ENCODE results near the gene SLC4A1. TPM values are rescaled to one million over a fixed set of nuclear protein-coding genes. Genes with fewer than 3 reads are reported as not detected.

The SLC4A1 gene
- total RNA-seq, 1 experiment from 2014 or later, result not detected

DNA sequence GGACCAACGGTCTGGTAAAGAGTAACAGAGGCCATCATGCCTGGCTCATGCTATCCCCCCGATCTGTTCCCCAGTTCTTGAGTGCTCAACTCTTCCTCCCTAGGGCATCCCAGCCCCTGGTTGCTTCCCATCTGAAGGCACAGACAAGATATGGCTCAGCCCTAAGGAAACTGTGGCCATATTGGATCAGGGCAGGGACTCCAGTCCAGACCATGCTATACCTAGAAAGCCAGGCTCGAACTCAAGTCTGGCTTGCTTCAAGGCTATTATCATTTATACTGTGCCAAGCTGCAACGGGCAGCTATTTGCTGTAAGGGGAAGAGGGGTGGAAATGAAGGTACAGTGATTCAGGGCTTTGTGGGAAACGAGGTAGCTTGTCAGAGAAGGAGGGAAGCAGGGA is 51.2 kb downstream of the SLC4A1 start:
- Mint-ChIP-seq H3K27me3 (ENCODE audit: low read depth) (no peaks in the 10 kb centered on the region), H3K36me3 (peaks cover 41% of the 10 kb centered on the region), H3K9me3 (no peaks in the 10 kb centered on the region), H3K4me3 (peak overlapping the region; percentile 82), H3K4me1 (peaks cover 14% of the 10 kb centered on the region), H3K27ac (0 out of 2 replicates have a peak overlapping the region, but pooled peaks have one; percentile 7)
- ChIA-PET POLR2A (no interaction called here), CTCF (interaction anchor here (0.7 to 2.5 kb wide), 3 partner anchors 13 to 139 kb away, joined by 3 to 12 read pairs (median 7); partner anchors contain the start of gene GRN)
- TF ChIP-seq, protein P1, sequence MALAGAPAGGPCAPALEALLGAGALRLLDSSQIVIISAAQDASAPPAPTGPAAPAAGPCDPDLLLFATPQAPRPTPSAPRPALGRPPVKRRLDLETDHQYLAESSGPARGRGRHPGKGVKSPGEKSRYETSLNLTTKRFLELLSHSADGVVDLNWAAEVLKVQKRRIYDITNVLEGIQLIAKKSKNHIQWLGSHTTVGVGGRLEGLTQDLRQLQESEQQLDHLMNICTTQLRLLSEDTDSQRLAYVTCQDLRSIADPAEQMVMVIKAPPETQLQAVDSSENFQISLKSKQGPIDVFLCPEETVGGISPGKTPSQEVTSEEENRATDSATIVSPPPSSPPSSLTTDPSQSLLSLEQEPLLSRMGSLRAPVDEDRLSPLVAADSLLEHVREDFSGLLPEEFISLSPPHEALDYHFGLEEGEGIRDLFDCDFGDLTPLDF (CRISPR knock-in tag; IDR thresholded peaks at IDR 0.05), result no peak
- TF ChIP-seq, protein P2, sequence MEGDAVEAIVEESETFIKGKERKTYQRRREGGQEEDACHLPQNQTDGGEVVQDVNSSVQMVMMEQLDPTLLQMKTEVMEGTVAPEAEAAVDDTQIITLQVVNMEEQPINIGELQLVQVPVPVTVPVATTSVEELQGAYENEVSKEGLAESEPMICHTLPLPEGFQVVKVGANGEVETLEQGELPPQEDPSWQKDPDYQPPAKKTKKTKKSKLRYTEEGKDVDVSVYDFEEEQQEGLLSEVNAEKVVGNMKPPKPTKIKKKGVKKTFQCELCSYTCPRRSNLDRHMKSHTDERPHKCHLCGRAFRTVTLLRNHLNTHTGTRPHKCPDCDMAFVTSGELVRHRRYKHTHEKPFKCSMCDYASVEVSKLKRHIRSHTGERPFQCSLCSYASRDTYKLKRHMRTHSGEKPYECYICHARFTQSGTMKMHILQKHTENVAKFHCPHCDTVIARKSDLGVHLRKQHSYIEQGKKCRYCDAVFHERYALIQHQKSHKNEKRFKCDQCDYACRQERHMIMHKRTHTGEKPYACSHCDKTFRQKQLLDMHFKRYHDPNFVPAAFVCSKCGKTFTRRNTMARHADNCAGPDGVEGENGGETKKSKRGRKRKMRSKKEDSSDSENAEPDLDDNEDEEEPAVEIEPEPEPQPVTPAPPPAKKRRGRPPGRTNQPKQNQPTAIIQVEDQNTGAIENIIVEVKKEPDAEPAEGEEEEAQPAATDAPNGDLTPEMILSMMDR (IDR thresholded peaks at IDR 0.05), result no peak
- TF ChIP-seq SP1 (CRISPR knock-in tag; conservative IDR thresholded peaks at IDR 0.05) (no peak), CREB1 (CRISPR knock-in tag; IDR thresholded peaks at IDR 0.05) (no peak)
- ATAC-seq (no peak), DNase-seq (ENCODE audit: low spot score) (no peak)

DNA sequence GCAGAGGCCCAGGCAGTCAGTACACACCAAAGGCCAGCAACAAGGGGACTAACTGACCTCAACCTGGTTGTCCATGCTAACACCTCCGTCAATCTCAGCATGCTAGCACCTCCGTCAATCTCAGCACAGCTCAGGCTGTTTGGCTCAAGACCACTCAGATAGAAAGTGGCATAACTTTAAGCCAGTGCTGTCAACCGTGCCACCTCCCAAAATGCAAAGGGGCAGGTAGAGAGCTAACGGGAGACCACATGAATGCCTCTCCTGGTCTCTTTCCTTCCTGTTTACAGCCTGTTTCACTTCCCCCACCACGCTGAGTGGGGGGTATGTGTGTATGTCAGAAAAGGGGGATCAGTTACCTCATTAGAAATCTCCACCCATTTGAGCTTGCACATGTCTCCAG is 51.8 kb downstream of the SLC4A1 start:
- peaks cover 46% of the 10 kb centered on the region for H3K36me3 Mint-ChIP-seq

DNA sequence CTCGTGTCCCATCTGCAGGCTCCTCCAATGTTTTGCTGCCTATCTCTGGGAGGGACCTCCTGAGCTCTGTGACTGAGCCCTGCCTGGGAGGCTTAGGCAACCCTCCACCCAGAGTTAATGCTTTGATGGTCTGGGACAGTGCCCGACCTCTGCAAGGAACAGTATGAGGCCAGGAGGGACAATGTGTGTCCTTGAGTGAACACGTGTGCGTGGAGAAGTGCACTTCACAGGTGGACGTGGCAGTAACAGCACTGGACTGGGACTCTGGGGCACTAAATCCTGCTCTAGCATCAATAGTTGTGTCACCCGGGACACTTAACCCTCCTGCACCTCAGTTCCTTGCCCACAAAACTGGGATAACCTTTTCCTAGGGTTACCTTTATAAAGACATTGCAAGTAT is 53.0 kb downstream of the SLC4A1 start:
- Mint-ChIP-seq H3K4me1 (peaks cover 21% of the 10 kb centered on the region), H3K36me3 (peaks cover 50% of the 10 kb centered on the region), H3K27me3 (ENCODE audit: low read depth) (no peaks in the 10 kb centered on the region), H3K4me3 (no peak overlapping the region), H3K9me3 (no peaks in the 10 kb centered on the region), H3K27ac (no peak overlapping the region)
- TF ChIP-seq GRHL2 (CRISPR knock-in tag; IDR thresholded peaks at IDR 0.05; ENCODE audit: insufficient replicate concordance, severe bottlenecking) (no peak), ZNF219 (CRISPR knock-in tag; IDR thresholded peaks at IDR 0.05; ENCODE audit: borderline replicate concordance) (no peak), ZBTB21 (CRISPR knock-in tag; IDR thresholded peaks at IDR 0.05; ENCODE audit: borderline replicate concordance) (no peak), CREM (CRISPR knock-in tag; IDR thresholded peaks at IDR 0.05) (no peak), SMAD4 (CRISPR knock-in tag; IDR thresholded peaks at IDR 0.05) (no peak), ZNF396 (CRISPR knock-in tag; IDR thresholded peaks at IDR 0.05; ENCODE audit: borderline replicate concordance) (no peak), HMGA2 (CRISPR knock-in tag; IDR thresholded peaks at IDR 0.05) (no peak), ZNF317 (CRISPR knock-in tag; IDR thresholded peaks at IDR 0.05; ENCODE audit: borderline replicate concordance, low read depth) (no peak), ZNF423 (CRISPR knock-in tag; IDR thresholded peaks at IDR 0.05) (no peak), NFATC4 (CRISPR knock-in tag; IDR thresholded peaks at IDR 0.05) (no peak), MXD4 (CRISPR knock-in tag; IDR thresholded peaks at IDR 0.05; ENCODE audit: borderline replicate concordance) (no peak)
- ChIA-PET CTCF (interaction anchor here (0.5 kb wide), 1 partner anchor 30 kb away, joined by 3 read pairs; no protein-coding TSS in a partner anchor), POLR2A (interaction anchor here (0.6 kb wide), 2 partner anchors 39 to 112 kb away, joined by 3 to 7 read pairs; no protein-coding TSS in a partner anchor)
- no peak for DNase-seq (ENCODE audit: low spot score)
- no peak for ATAC-seq

More for the DNA sequence above, 51.8 kb downstream of the SLC4A1 start:
- Mint-ChIP-seq H3K27me3 (ENCODE audit: low read depth) (no peaks in the 10 kb centered on the region), H3K9me3 (no peaks in the 10 kb centered on the region), H3K4me3 (no peak overlapping the region), H3K4me1 (peaks cover 18% of the 10 kb centered on the region), H3K27ac (no peak overlapping the region)
- CTCF ChIA-PET, result interaction anchor here (2.2 to 2.5 kb wide), 2 partner anchors 12 to 129 kb away, joined by 7 to 12 read pairs; partner anchors contain the start of gene GRN
- ATAC-seq (no peak), DNase-seq (ENCODE audit: low spot score) (no peak)
- TF ChIP-seq, protein P3, sequence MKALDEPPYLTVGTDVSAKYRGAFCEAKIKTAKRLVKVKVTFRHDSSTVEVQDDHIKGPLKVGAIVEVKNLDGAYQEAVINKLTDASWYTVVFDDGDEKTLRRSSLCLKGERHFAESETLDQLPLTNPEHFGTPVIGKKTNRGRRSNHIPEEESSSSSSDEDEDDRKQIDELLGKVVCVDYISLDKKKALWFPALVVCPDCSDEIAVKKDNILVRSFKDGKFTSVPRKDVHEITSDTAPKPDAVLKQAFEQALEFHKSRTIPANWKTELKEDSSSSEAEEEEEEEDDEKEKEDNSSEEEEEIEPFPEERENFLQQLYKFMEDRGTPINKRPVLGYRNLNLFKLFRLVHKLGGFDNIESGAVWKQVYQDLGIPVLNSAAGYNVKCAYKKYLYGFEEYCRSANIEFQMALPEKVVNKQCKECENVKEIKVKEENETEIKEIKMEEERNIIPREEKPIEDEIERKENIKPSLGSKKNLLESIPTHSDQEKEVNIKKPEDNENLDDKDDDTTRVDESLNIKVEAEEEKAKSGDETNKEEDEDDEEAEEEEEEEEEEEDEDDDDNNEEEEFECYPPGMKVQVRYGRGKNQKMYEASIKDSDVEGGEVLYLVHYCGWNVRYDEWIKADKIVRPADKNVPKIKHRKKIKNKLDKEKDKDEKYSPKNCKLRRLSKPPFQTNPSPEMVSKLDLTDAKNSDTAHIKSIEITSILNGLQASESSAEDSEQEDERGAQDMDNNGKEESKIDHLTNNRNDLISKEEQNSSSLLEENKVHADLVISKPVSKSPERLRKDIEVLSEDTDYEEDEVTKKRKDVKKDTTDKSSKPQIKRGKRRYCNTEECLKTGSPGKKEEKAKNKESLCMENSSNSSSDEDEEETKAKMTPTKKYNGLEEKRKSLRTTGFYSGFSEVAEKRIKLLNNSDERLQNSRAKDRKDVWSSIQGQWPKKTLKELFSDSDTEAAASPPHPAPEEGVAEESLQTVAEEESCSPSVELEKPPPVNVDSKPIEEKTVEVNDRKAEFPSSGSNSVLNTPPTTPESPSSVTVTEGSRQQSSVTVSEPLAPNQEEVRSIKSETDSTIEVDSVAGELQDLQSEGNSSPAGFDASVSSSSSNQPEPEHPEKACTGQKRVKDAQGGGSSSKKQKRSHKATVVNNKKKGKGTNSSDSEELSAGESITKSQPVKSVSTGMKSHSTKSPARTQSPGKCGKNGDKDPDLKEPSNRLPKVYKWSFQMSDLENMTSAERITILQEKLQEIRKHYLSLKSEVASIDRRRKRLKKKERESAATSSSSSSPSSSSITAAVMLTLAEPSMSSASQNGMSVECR (CRISPR knock-in tag; IDR thresholded peaks at IDR 0.05; ENCODE audit: borderline replicate concordance), result no peak
- TF ChIP-seq GRHL2 (CRISPR knock-in tag; IDR thresholded peaks at IDR 0.05; ENCODE audit: insufficient replicate concordance, severe bottlenecking) (no peak), GABPB1 (CRISPR knock-in tag; IDR thresholded peaks at IDR 0.05) (no peak), ZNF232 (CRISPR knock-in tag; IDR thresholded peaks at IDR 0.05) (no peak)
- TF ChIP-seq, protein P2 (IDR thresholded peaks at IDR 0.05), result no peak
- POLR2A ChIA-PET, result no interaction called here
